Effector memory CD8-positive, alpha-beta T cell (primary cell): ENCODE results near the gene FBN1.

Experiments used
- ATAC-seq: fragments of 150-1000 bp; cut with Tn5 transposase; replicated peaks from 2 replicates; pipeline ENCODE4 v1.10.0; 2021; ENCODE audit warnings: mild to moderate bottlenecking, moderate library complexity
- DNase-seq, 3 experiments: peaks; one replicate each; pipeline ENCODE4 v3.0.0; 2021
- H3K27ac Mint-ChIP-seq, 2 donors: one replicate each; pipeline ENCODE4 v1.8.0; 2022; ENCODE audit warnings: mild to moderate bottlenecking in 2 of 2, mixed read lengths in 2 of 2, moderate library complexity in 2 of 2
- H3K27me3 Mint-ChIP-seq, 2 donors: one replicate each; pipeline ENCODE4 v1.8.0; 2022; ENCODE audit warnings: mixed read lengths in 2 of 2
- H3K36me3 Mint-ChIP-seq: one replicate; pipeline ENCODE4 v1.8.0; 2022; ENCODE audit warnings: mild to moderate bottlenecking, moderate library complexity, mixed read lengths; ENCODE audit not compliant: insufficient read depth
- H3K4me1 Mint-ChIP-seq, 2 donors: one replicate each; pipeline ENCODE4 v1.8.0; 2022; ENCODE audit warnings: low read depth in 2 of 2, mixed read lengths in 2 of 2
- H3K4me3 Mint-ChIP-seq, 2 donors: one replicate each; pipeline ENCODE4 v1.8.0; 2022; ENCODE audit warnings: mild to moderate bottlenecking in 2 of 2, mixed read lengths in 2 of 2, moderate library complexity in 2 of 2
- H3K9me3 Mint-ChIP-seq, 2 donors: one replicate each; pipeline ENCODE4 v1.8.0; 2022; ENCODE audit warnings: mixed read lengths in 2 of 2
- total RNA-seq, 9 experiments: gene quantifications; one replicate each; lab custom pipeline; 2026; lab: John Stamatoyannopoulos, UW

The FBN1 gene
- 0.17 to 5.0 (median 0.63) reads per million in 9 experiments for total RNA-seq

DNA sequence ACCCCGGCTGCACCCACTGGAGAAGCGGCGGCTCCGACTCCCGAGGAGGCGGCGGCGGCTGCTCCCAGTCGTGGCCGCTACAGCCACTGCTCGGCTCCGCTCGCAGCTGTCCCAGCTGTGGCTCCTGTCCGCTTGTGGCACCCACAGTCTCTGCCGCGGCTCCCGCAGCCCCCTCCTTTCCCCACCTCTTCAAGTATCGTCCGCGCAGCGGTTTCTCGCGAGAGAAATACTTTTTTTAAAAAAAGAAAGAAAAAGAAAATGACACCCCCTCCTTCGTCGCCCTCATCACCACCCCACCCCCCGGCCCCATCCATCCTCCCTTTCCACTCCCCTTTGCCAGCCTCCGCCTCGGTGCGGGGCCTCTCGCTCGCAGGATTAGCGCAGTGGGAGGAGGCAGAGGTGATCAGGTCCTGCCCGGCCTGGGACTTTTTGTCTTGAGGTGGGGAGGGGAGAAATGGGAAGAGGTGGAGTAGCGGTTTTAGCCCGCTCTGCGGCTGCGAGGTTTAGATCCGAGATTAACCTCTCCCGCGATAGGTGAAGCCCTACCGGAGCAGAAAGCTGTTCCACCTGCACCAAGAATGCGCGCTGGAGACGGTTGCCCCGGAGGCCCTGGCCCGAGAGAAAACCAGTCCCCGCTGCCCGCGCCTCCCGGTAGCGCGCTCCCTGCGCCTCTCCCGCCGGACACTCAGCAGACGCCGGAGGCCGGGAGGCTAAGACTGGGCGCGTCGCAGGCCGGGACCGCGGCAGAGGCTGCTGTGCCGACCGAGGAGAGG, at the start of gene FBN1:
FBN1 (minus strand) TSS at position 152 of the 773 bp plus-strand sequence. CDS start 940 bp downstream, outside the sequence.
- Mint-ChIP-seq H3K27ac (no peak within 1 kb of the TSS), H3K9me3 (no peaks in the 10 kb centered on the region), H3K36me3 (no peaks in the 10 kb centered on the region), H3K27me3 (peaks cover 44 to 53% of the 10 kb centered on the region in 2 donors), H3K4me1 (no peaks in the 10 kb centered on the region), H3K4me3 (peak within 1 kb of the TSS; percentile 31 to 44)
- ATAC-seq (peak; percentile 27), DNase-seq (no peak)

DNA sequence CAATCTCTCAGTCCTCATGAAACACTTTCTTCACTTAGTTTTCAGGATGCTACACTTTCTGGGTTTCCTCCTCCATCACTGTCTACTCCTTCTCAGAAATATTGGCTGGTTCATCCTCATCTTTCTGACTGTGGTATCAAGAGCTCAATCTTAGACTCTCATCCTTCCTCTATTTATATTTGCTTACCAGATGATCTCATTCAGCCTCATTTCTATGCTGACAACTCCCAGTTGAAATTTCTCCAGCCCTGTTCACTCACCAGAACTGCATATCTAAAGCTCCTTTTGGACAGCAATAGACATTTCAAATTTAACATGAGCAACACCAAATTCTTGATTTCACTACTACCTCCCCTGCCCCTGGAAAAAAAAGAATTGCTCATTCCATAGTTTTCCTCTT, 48.0 kb upstream of the FBN1 start:
- no peaks in the 10 kb centered on the region for H3K36me3 Mint-ChIP-seq
- no peaks in the 10 kb centered on the region for H3K27me3 Mint-ChIP-seq
- H3K4me3 Mint-ChIP-seq = no peak overlapping the region
- no peaks in the 10 kb centered on the region for H3K4me1 Mint-ChIP-seq
- no peak for DNase-seq
- no peak for ATAC-seq
- no peak overlapping the region for H3K27ac Mint-ChIP-seq
- peaks cover 0 to 2% of the 10 kb centered on the region in 2 donors for H3K9me3 Mint-ChIP-seq

- Mint-ChIP-seq H3K9me3 (peaks cover 2 to 6% of the 10 kb centered on the region in 2 donors), H3K4me3 (no peak overlapping the region), H3K36me3 (no peaks in the 10 kb centered on the region), H3K27ac (no peak overlapping the region), H3K27me3 (no peaks in the 10 kb centered on the region), H3K4me1 (no peaks in the 10 kb centered on the region)
- no peak for ATAC-seq
- DNase-seq = no peak
Observed at GRCh38 chr15:48688493-48688892, 43.0 kb upstream of the FBN1 start.

DNA sequence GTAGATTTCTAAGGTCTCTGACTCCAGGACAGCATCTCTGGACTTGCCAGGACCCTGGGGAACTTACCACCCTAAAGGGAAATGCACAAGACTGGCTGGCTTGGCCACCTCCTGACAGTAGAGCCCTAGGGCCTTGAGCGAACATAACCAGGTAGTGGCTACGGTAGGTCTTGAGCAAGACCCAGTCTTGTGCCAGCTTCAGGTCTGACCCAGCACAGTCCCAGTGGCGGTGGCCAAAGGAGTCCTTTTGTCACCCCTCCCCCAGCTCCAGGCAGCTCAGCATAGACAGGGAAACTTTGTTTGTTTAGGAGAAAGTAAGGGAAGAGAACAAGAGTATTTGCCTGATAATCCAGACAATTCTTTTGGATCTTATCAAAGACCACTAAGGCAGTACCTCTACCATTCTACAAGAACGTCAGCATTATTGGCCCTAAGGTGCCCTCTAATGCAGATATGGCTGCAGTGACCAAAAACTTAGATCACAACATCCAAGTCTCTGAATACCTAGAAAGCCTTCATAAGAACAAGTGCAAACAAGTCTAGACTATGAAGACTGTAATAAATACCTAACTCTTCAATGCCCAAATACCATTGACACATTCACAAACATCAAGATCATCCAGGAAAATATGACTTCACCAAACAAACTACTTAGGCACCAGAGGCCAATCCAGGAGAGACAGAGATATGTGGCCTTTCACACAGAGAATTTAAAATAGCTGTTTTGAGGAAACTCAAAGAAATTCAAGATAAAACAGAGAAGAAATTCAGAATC, 38.7 kb upstream of the FBN1 start:
- H3K9me3 Mint-ChIP-seq = peaks cover 2 to 6% of the 10 kb centered on the region in 2 donors
- H3K4me1 Mint-ChIP-seq = no peaks in the 10 kb centered on the region
- H3K27ac Mint-ChIP-seq = no peak overlapping the region
- no peak overlapping the region for H3K4me3 Mint-ChIP-seq
- H3K36me3 Mint-ChIP-seq = no peaks in the 10 kb centered on the region
- no peaks in the 10 kb centered on the region for H3K27me3 Mint-ChIP-seq
- DNase-seq = no peak
- no peak for ATAC-seq

GRCh38 chr15:48682942-48683651, 37.6 kb upstream of the FBN1 start:
- ATAC-seq (no peak), DNase-seq (no peak)
- no peaks in the 10 kb centered on the region for H3K36me3 Mint-ChIP-seq
- H3K27me3 Mint-ChIP-seq = no peaks in the 10 kb centered on the region
- no peaks in the 10 kb centered on the region for H3K4me1 Mint-ChIP-seq
- peaks cover 2 to 6% of the 10 kb centered on the region in 2 donors for H3K9me3 Mint-ChIP-seq
- H3K27ac Mint-ChIP-seq = no peak overlapping the region
- no peak overlapping the region for H3K4me3 Mint-ChIP-seq

GRCh38 chr15:48681353-48681752, 35.8 kb upstream of the FBN1 start:
- H3K4me3 Mint-ChIP-seq = no peak overlapping the region
- H3K27me3 Mint-ChIP-seq = no peaks in the 10 kb centered on the region

GRCh38 chr15:48680841-48681240, 35.3 kb upstream of the FBN1 start:
- no peak for DNase-seq
- Mint-ChIP-seq H3K36me3 (no peaks in the 10 kb centered on the region), H3K9me3 (peaks cover 0 to 2% of the 10 kb centered on the region in 2 donors), H3K4me3 (no peak overlapping the region), H3K27ac (no peak overlapping the region), H3K4me1 (no peaks in the 10 kb centered on the region), H3K27me3 (no peaks in the 10 kb centered on the region)
- no peak for ATAC-seq

More at GRCh38 chr15:48681353-48681752, 35.8 kb upstream of the FBN1 start:
- no peak for DNase-seq
- peaks cover 0 to 2% of the 10 kb centered on the region in 2 donors for H3K9me3 Mint-ChIP-seq
- no peak for ATAC-seq
- no peak overlapping the region for H3K27ac Mint-ChIP-seq
- no peaks in the 10 kb centered on the region for H3K4me1 Mint-ChIP-seq
- no peaks in the 10 kb centered on the region for H3K36me3 Mint-ChIP-seq

DNA sequence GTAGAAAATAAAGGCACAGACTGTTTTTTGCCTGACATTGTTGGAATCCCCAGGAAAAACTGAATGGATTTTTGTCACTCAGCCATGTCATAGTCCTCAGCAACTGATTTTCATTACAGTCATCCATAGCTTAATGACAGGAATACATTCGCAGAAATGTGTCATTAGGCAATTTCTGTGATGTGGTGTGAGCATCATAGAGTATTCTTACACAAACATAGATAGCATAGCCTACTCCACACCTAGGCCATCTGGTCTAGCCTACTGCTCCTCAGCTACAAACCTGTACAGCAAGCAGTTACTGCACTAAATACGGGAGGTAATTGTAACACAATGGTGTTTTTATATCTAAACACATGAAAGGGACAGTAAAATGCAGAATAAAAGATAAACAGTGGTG, 34.4 kb upstream of the FBN1 start:
- DNase-seq = no peak
- no peaks in the 10 kb centered on the region for H3K4me1 Mint-ChIP-seq

GRCh38 chr15:48678851-48679250, 33.3 kb upstream of the FBN1 start:
- H3K27ac Mint-ChIP-seq = no peak overlapping the region
- peaks cover 0 to 2% of the 10 kb centered on the region in 2 donors for H3K9me3 Mint-ChIP-seq
- H3K36me3 Mint-ChIP-seq = no peaks in the 10 kb centered on the region
- no peak overlapping the region for H3K4me3 Mint-ChIP-seq
- no peak for ATAC-seq
- no peak for DNase-seq
- H3K27me3 Mint-ChIP-seq = peaks cover 0 to 7% of the 10 kb centered on the region in 2 donors
- H3K4me1 Mint-ChIP-seq = no peaks in the 10 kb centered on the region

More for the DNA sequence above, 34.4 kb upstream of the FBN1 start:
- H3K36me3 Mint-ChIP-seq = no peaks in the 10 kb centered on the region
- peaks cover 0 to 2% of the 10 kb centered on the region in 2 donors for H3K9me3 Mint-ChIP-seq
- no peak overlapping the region for H3K4me3 Mint-ChIP-seq
- ATAC-seq = no peak
- H3K27me3 Mint-ChIP-seq = peaks cover 0 to 7% of the 10 kb centered on the region in 2 donors
- H3K27ac Mint-ChIP-seq = no peak overlapping the region

DNA sequence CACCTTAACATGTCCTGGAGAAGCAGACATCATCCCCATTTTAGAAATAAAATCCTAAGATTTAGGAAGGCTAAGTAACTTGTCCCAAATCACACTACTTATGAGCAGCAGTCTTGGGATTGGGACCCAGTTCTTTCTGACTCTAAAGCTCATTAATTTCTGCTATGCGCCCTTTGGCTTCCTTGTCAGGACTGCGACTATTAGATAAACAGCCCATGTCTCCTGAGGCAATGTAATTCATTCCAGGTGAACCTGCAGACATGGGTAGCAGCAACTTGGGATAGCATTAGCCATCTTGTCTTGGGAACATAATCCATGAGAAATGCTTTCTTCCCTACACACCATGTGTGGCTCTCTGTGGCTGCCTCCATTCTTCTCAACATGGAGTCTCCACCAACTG, 32.3 kb upstream of the FBN1 start:
- peaks cover 0 to 2% of the 10 kb centered on the region in 2 donors for H3K9me3 Mint-ChIP-seq
- DNase-seq = no peak
- H3K4me1 Mint-ChIP-seq = no peaks in the 10 kb centered on the region
- ATAC-seq = no peak
- H3K36me3 Mint-ChIP-seq = no peaks in the 10 kb centered on the region
- H3K27me3 Mint-ChIP-seq = peaks cover 0 to 7% of the 10 kb centered on the region in 2 donors
- H3K27ac Mint-ChIP-seq = no peak overlapping the region
- H3K4me3 Mint-ChIP-seq = no peak overlapping the region

- no peak for DNase-seq
- Mint-ChIP-seq H3K36me3 (no peaks in the 10 kb centered on the region), H3K4me1 (no peaks in the 10 kb centered on the region), H3K9me3 (no peaks in the 10 kb centered on the region), H3K4me3 (no peak overlapping the region), H3K27ac (no peak overlapping the region), H3K27me3 (peaks cover 7 to 13% of the 10 kb centered on the region in 2 donors)
- ATAC-seq = no peak
Observed at GRCh38 chr15:48675436-48675835, 29.9 kb upstream of the FBN1 start.

GRCh38 chr15:48674876-48675275, 29.4 kb upstream of the FBN1 start:
- no peak for ATAC-seq
- Mint-ChIP-seq H3K27me3 (peaks cover 12 to 13% of the 10 kb centered on the region in 2 donors), H3K27ac (no peak overlapping the region), H3K9me3 (peaks cover 0 to 1% of the 10 kb centered on the region in 2 donors), H3K4me3 (no peak overlapping the region), H3K36me3 (no peaks in the 10 kb centered on the region), H3K4me1 (no peaks in the 10 kb centered on the region)
- DNase-seq = no peak

DNA sequence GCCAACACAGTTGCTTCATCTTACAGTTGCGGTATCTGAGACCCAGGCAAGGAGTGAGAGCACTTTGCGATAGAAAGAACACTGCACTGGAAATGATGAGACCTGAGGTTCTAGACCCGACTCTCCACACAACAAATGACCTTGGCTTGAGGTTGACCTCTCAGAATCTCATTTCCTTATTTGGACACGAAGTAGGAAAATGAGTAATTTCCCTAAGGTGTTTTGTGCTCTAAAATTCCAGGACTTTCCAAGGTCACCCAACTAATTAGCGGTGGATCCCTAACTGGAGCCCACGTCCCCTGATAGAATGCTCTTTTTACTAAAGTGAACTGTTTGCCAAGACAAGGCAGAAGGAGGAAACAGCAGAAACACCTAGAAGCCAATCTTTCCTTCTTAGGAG, 26.7 kb upstream of the FBN1 start:
- ATAC-seq = no peak
- Mint-ChIP-seq H3K4me1 (no peaks in the 10 kb centered on the region), H3K4me3 (no peak overlapping the region), H3K27ac (no peak overlapping the region), H3K27me3 (peaks cover 13% of the 10 kb centered on the region in 2 donors), H3K9me3 (peaks cover 0 to 1% of the 10 kb centered on the region in 2 donors), H3K36me3 (no peaks in the 10 kb centered on the region)
- DNase-seq = no peak
